Measurements from ENCODE around the gene ACKR1.

Gene ACKR1

GRCh38 chr1:159168043-159168442, 36.6 kb upstream of the ACKR1 start:
- H3K9me3 Mint-ChIP-seq, result no peaks in the 10 kb centered on the region
- H3K27me3 Mint-ChIP-seq (ENCODE audit: low read depth, poor library complexity), result peaks cover 53% of the 10 kb centered on the region
- H3K36me3 Mint-ChIP-seq (ENCODE audit: low read depth), result no peaks in the 10 kb centered on the region
- no peak overlapping the region for H3K27ac Mint-ChIP-seq
- no peak overlapping the region for H3K4me3 Mint-ChIP-seq
- TF ChIP-seq CTCF (IDR thresholded peaks at IDR 0.05), result no peak
- no peak for DNase-seq
- H3K4me1 Mint-ChIP-seq, result peaks cover 33% of the 10 kb centered on the region

GRCh38 chr1:159170639-159171038, 34.0 kb upstream of the ACKR1 start:
- peaks cover 79% of the 10 kb centered on the region for H3K27me3 Mint-ChIP-seq (ENCODE audit: low read depth, poor library complexity)
- H3K4me1 Mint-ChIP-seq, result peaks cover 24% of the 10 kb centered on the region
- no peak for TF ChIP-seq CTCF (IDR thresholded peaks at IDR 0.05)
- no peaks in the 10 kb centered on the region for H3K9me3 Mint-ChIP-seq
- peak overlapping the region; percentile 82 for H3K4me3 Mint-ChIP-seq
- no peak for DNase-seq
- H3K27ac Mint-ChIP-seq, result no peak overlapping the region
- no peaks in the 10 kb centered on the region for H3K36me3 Mint-ChIP-seq (ENCODE audit: low read depth)

GRCh38 chr1:159171254-159171687, 33.4 kb upstream of the ACKR1 start, which contains the start of gene CADM3:
Gene CADM3 (plus strand): TSS chr1:159171615. CDS start chr1:159171766, 151 bp downstream.
- Mint-ChIP-seq H3K4me1 (peaks cover 24% of the 10 kb centered on the region), H3K36me3 (ENCODE audit: low read depth) (no peaks in the 10 kb centered on the region), H3K9me3 (no peaks in the 10 kb centered on the region), H3K27me3 (ENCODE audit: low read depth, poor library complexity) (peaks cover 78% of the 10 kb centered on the region), H3K27ac (no peak within 1 kb of the TSS), H3K4me3 (peak within 1 kb of the TSS; percentile 86)
- TF ChIP-seq CTCF (IDR thresholded peaks at IDR 0.05), result no peak
- no peak for DNase-seq

- no peak for TF ChIP-seq CTCF (IDR thresholded peaks at IDR 0.05)
- no peaks in the 10 kb centered on the region for H3K36me3 Mint-ChIP-seq (ENCODE audit: low read depth)
- no peaks in the 10 kb centered on the region for H3K9me3 Mint-ChIP-seq
- no peak overlapping the region for H3K27ac Mint-ChIP-seq
- peak overlapping the region; percentile 86 for H3K4me3 Mint-ChIP-seq
- peaks cover 24% of the 10 kb centered on the region for H3K4me1 Mint-ChIP-seq
- H3K27me3 Mint-ChIP-seq (ENCODE audit: low read depth, poor library complexity), result peaks cover 74% of the 10 kb centered on the region
- peak; percentile 75 for DNase-seq
Observed at GRCh38 chr1:159171688-159172501, 32.8 kb upstream of the ACKR1 start.

GRCh38 chr1:159172614-159173291, 31.9 kb upstream of the ACKR1 start:
- no peak overlapping the region for H3K27ac Mint-ChIP-seq
- H3K4me3 Mint-ChIP-seq, result peak overlapping the region; percentile 86
- peaks cover 71% of the 10 kb centered on the region for H3K27me3 Mint-ChIP-seq (ENCODE audit: low read depth, poor library complexity)
- TF ChIP-seq CTCF (IDR thresholded peaks at IDR 0.05), result no peak
- peaks cover 24% of the 10 kb centered on the region for H3K4me1 Mint-ChIP-seq
- no peaks in the 10 kb centered on the region for H3K9me3 Mint-ChIP-seq
- peak; percentile 21 for DNase-seq
- no peaks in the 10 kb centered on the region for H3K36me3 Mint-ChIP-seq (ENCODE audit: low read depth)

Data from nephron progenitor cell (in vitro differentiated cells).